Measurements from ENCODE around the gene FBXL5.

- TF ChIP-seq CTCF (IDR thresholded peaks at IDR 0.05; ENCODE audit: extremely low read depth in 1 of 2, insufficient read depth in 1 of 2, low read depth in 1 of 2, low read length in 2 of 2) (no peak), MYC (IDR thresholded peaks at IDR 0.05; ENCODE audit: low read depth, low read length) (no peak), POLR2AphosphoS5 (IDR thresholded peaks at IDR 0.05; ENCODE audit: insufficient read depth, low read depth, low read length) (no peak), EZH2 (IDR thresholded peaks at IDR 0.05; ENCODE audit: borderline replicate concordance, low read depth, low read length, severe bottlenecking) (no peak), POLR2A (IDR thresholded peaks at IDR 0.05; ENCODE audit: low read depth, low read length) (no peak), MAX (IDR thresholded peaks at IDR 0.05; ENCODE audit: insufficient read depth, insufficient read length) (no peak)
These were observed 19.8 kb upstream of the FBXL5 start for GRCh38 chr4:15674926-15675325.
